WTC11 (cell line): Measurements from ENCODE around the gene PDE5A. TPM values are rescaled to one million over a fixed set of nuclear protein-coding genes. Genes with fewer than 3 reads are reported as not detected.

Source experiments
- ATAC-seq: fragments of 200-7000 bp; cut with Tn5 transposase; 2 replicates; pipeline ENCODE4 v1.10.0; 2021; ENCODE audit warnings: mild to moderate bottlenecking, moderate library complexity
- CTCF ChIA-PET: fragments of 300-600 bp; sonication (Branson Sonifier 250); formaldehyde crosslinking; loops from one replicate; lab custom pipeline; 2021; ENCODE audit warnings: antibody characterized with exemption; lab: Charles Lee
- POLR2A ChIA-PET: fragments of 350-600 bp; sonication (Branson Sonifier 250); formaldehyde crosslinking; loops from one replicate; lab custom pipeline; 2021; ENCODE audit warnings: antibody characterized with exemption; lab: Charles Lee
- DNase-seq: peaks from one replicate; pipeline ENCODE4 v3.0.0; 2021; ENCODE audit warnings: low spot score
- H3K27ac Mint-ChIP-seq: 2 replicates; pipeline ENCODE4 v1.8.0; 2021; ENCODE audit warnings: mixed read lengths
- H3K27me3 Mint-ChIP-seq: 2 replicates; pipeline ENCODE4 v1.8.0; 2021; ENCODE audit warnings: low read depth, mild to moderate bottlenecking, moderate library complexity, mixed read lengths
- H3K36me3 Mint-ChIP-seq: 2 replicates; pipeline ENCODE4 v1.8.0; 2021; ENCODE audit warnings: mixed read lengths
- H3K4me1 Mint-ChIP-seq: 2 replicates; pipeline ENCODE4 v1.8.0; 2022; ENCODE audit warnings: mixed read lengths
- H3K4me3 Mint-ChIP-seq: 2 replicates; pipeline ENCODE4 v1.8.0; 2021; ENCODE audit warnings: mild to moderate bottlenecking, moderate library complexity, mixed read lengths
- H3K9me3 Mint-ChIP-seq: 2 replicates; pipeline ENCODE4 v1.8.0; 2021; ENCODE audit warnings: mixed read lengths
- AR ChIP-seq: fragments of 250-450 bp; sonication (Bioruptor Pico); IDR thresholded peaks from 2 replicates; pipeline ENCODE4 v1.9.0; 2021; ENCODE audit warnings: mild to moderate bottlenecking
- ATF1 ChIP-seq: sonication (generic); formaldehyde crosslinking; IDR thresholded peaks from 2 replicates; pipeline ENCODE4 v1.8.1; 2023; ENCODE audit warnings: mild to moderate bottlenecking, moderate library complexity, missing genetic modification reagents
- ATF3 ChIP-seq: sonication (generic); formaldehyde crosslinking; conservative IDR thresholded peaks from 2 replicates; pipeline ENCODE4 v1.8.1; 2022; ENCODE audit warnings: mild to moderate bottlenecking, missing genetic modification reagents
- ATF6 ChIP-seq: sonication (generic); formaldehyde crosslinking; IDR thresholded peaks from 2 replicates; pipeline ENCODE4 v1.8.1; 2023; ENCODE audit warnings: mild to moderate bottlenecking, missing genetic modification reagents
- CREB1 ChIP-seq: sonication (generic); formaldehyde crosslinking; IDR thresholded peaks from 2 replicates; pipeline ENCODE4 v1.8.0; 2023; ENCODE audit warnings: mild to moderate bottlenecking, missing genetic modification reagents
- E2F5 ChIP-seq: sonication (generic); formaldehyde crosslinking; IDR thresholded peaks from 2 replicates; pipeline ENCODE4 v1.8.1; 2022; ENCODE audit warnings: mild to moderate bottlenecking, moderate library complexity, missing genetic modification reagents
- ELF4 ChIP-seq: sonication (generic); formaldehyde crosslinking; IDR thresholded peaks from 2 replicates; pipeline ENCODE4 v1.8.1; 2022; ENCODE audit warnings: low read depth, mild to moderate bottlenecking, moderate library complexity, missing genetic modification reagents
- ESRRA ChIP-seq: sonication (generic); formaldehyde crosslinking; IDR thresholded peaks from 2 replicates; pipeline ENCODE4 v1.8.1; 2022; ENCODE audit warnings: mild to moderate bottlenecking, missing genetic modification reagents, borderline replicate concordance
- FOXJ3 ChIP-seq: sonication (generic); formaldehyde crosslinking; IDR thresholded peaks from 2 replicates; pipeline ENCODE4 v1.9.0; 2021; ENCODE audit warnings: missing genetic modification reagents, mild to moderate bottlenecking, borderline replicate concordance
- FOXP1 ChIP-seq: sonication (generic); formaldehyde crosslinking; IDR thresholded peaks from 2 replicates; pipeline ENCODE4 v1.8.0; 2022; ENCODE audit warnings: missing genetic modification reagents, mild to moderate bottlenecking, moderate library complexity, borderline replicate concordance
- HMGXB4 ChIP-seq: sonication (generic); formaldehyde crosslinking; IDR thresholded peaks from 2 replicates; pipeline ENCODE4 v1.8.1; 2023; ENCODE audit warnings: mild to moderate bottlenecking, moderate library complexity, missing genetic modification reagents
- NFE2L1 ChIP-seq: sonication (generic); formaldehyde crosslinking; IDR thresholded peaks from 2 replicates; pipeline ENCODE4 v1.8.1; 2023; ENCODE audit warnings: missing genetic modification reagents
- NR1H2 ChIP-seq: sonication (generic); formaldehyde crosslinking; IDR thresholded peaks from 2 replicates; pipeline ENCODE4 v1.9.0; 2021; ENCODE audit warnings: mild to moderate bottlenecking, moderate library complexity, missing genetic modification reagents
- OVOL2 ChIP-seq: fragments of 250-450 bp; sonication (Bioruptor Pico); IDR thresholded peaks from 2 replicates; pipeline ENCODE4 v1.9.0; 2021; ENCODE audit warnings: mild to moderate bottlenecking, borderline replicate concordance
- SMAD3 ChIP-seq: sonication (generic); formaldehyde crosslinking; IDR thresholded peaks from 2 replicates; pipeline ENCODE4 v1.8.0; 2022; ENCODE audit warnings: missing genetic modification reagents, mild to moderate bottlenecking, borderline replicate concordance
- TCF7 ChIP-seq: sonication (generic); formaldehyde crosslinking; IDR thresholded peaks from 2 replicates; pipeline ENCODE4 v1.8.0; 2022; ENCODE audit warnings: mild to moderate bottlenecking, low read depth, missing genetic modification reagents, moderate library complexity
- TP53 ChIP-seq: sonication (generic); formaldehyde crosslinking; IDR thresholded peaks from 2 replicates; pipeline ENCODE4 v1.8.1; 2023; ENCODE audit warnings: mild to moderate bottlenecking, missing genetic modification reagents
- USF1 ChIP-seq: sonication (generic); formaldehyde crosslinking; IDR thresholded peaks from 2 replicates; pipeline ENCODE4 v1.8.0; 2022; ENCODE audit warnings: mild to moderate bottlenecking, missing genetic modification reagents
- ZNF138 ChIP-seq: sonication (generic); formaldehyde crosslinking; conservative IDR thresholded peaks from 2 replicates; pipeline ENCODE4 v1.8.1; 2022; ENCODE audit warnings: mild to moderate bottlenecking, moderate library complexity, missing genetic modification reagents
- ZNF396 ChIP-seq: fragments of 250-450 bp; sonication (Bioruptor Pico); IDR thresholded peaks from 2 replicates; pipeline ENCODE4 v1.8.0; 2021; ENCODE audit warnings: mild to moderate bottlenecking, moderate library complexity, borderline replicate concordance
- ZNF425 ChIP-seq: fragments of 250-450 bp; sonication (Bioruptor Pico); conservative IDR thresholded peaks from 2 replicates; pipeline ENCODE4 v1.9.0; 2021; ENCODE audit warnings: mild to moderate bottlenecking
- total RNA-seq: library from RNA; stranded (reverse); gene quantifications from 3 replicates; pipeline ENCODE4 v1.2.3, GENCODE V29; 2021
- TF ChIP-seq, protein P1 (sequence below): fragments of 250-450 bp; sonication (Bioruptor Pico); IDR thresholded peaks from 2 replicates; pipeline ENCODE4 v1.8.0; 2021; ENCODE audit warnings: mild to moderate bottlenecking
- TF ChIP-seq, protein P2 (sequence below): sonication (generic); formaldehyde crosslinking; IDR thresholded peaks from 2 replicates; pipeline ENCODE4 v1.8.1; 2023; ENCODE audit warnings: mild to moderate bottlenecking, missing genetic modification reagents, moderate library complexity

The PDE5A gene
- total RNA-seq, 1 experiment from 2014 or later, result 25.6 TPM

DNA sequence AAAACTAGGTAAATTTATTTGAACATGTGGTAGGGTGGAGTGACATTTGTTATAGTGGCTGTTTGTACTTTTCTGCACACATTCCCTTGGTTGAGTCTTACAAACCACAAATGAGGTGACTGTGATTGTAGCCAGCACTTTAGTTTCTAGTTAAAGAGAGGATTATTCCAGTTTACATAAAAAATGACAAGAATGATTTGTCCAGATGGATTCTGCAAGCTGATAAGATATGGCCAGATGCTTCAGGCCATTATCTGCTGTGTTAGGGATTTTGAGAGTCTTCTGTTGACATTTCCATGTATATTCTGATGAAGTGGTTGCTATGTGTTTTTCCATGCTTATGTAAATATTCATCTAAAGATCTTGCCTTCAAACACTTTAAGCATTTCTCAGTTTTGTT, 31.0 kb upstream of the PDE5A start (continued):
- no peak for TF ChIP-seq FOXP1
- TF ChIP-seq ELF4, result no peak
- no peak for TF ChIP-seq NR1H2 (CRISPR knock-in tag)
- TF ChIP-seq ZNF425 (CRISPR knock-in tag), result no peak
- TF ChIP-seq, protein P1, sequence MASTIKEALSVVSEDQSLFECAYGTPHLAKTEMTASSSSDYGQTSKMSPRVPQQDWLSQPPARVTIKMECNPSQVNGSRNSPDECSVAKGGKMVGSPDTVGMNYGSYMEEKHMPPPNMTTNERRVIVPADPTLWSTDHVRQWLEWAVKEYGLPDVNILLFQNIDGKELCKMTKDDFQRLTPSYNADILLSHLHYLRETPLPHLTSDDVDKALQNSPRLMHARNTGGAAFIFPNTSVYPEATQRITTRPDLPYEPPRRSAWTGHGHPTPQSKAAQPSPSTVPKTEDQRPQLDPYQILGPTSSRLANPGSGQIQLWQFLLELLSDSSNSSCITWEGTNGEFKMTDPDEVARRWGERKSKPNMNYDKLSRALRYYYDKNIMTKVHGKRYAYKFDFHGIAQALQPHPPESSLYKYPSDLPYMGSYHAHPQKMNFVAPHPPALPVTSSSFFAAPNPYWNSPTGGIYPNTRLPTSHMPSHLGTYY (CRISPR knock-in tag), result no peak
- no peak for TF ChIP-seq ATF3

- no peak for TF ChIP-seq USF1 (CRISPR knock-in tag)
- no peak for TF ChIP-seq CREB1
- TF ChIP-seq SMAD3 (CRISPR knock-in tag), result no peak
- TF ChIP-seq AR (CRISPR knock-in tag), result no peak
- TF ChIP-seq, protein P2, sequence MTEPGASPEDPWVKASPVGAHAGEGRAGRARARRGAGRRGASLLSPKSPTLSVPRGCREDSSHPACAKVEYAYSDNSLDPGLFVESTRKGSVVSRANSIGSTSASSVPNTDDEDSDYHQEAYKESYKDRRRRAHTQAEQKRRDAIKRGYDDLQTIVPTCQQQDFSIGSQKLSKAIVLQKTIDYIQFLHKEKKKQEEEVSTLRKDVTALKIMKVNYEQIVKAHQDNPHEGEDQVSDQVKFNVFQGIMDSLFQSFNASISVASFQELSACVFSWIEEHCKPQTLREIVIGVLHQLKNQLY (CRISPR knock-in tag), result no peak
- no peak for TF ChIP-seq ZNF396
- no peak for TF ChIP-seq ESRRA (CRISPR knock-in tag)
- TF ChIP-seq ZNF138 (CRISPR knock-in tag), result no peak
- no peak for TF ChIP-seq FOXJ3 (CRISPR knock-in tag)
- TF ChIP-seq TP53 (CRISPR knock-in tag), result no peak
- TF ChIP-seq E2F5, result no peak
- TF ChIP-seq HMGXB4 (CRISPR knock-in tag), result no peak
- TF ChIP-seq OVOL2 (CRISPR knock-in tag), result no peak
- TF ChIP-seq ATF6, result no peak
- no peak for TF ChIP-seq TCF7 (CRISPR knock-in tag)
- TF ChIP-seq NFE2L1 (CRISPR knock-in tag), result no peak
- TF ChIP-seq ATF1 (CRISPR knock-in tag), result no peak
- no peaks in the 10 kb centered on the region for H3K4me1 Mint-ChIP-seq
- H3K4me3 Mint-ChIP-seq, result no peak overlapping the region
- POLR2A ChIA-PET, result no interaction called here
- no peaks in the 10 kb centered on the region for H3K27me3 Mint-ChIP-seq
- CTCF ChIA-PET, result interaction anchor here (1.7 kb wide), 1 partner anchor 29 kb away, joined by 4 read pairs; the partner anchor contains the start of gene PDE5A
- H3K9me3 Mint-ChIP-seq, result no peaks in the 10 kb centered on the region
- no peak overlapping the region for H3K27ac Mint-ChIP-seq
- H3K36me3 Mint-ChIP-seq, result no peaks in the 10 kb centered on the region
- ATAC-seq (no peak), DNase-seq (no peak)
Measured at GRCh38 chr4:119657111-119657611, 28.6 kb upstream of the PDE5A start.
